ENCODE measurements around the gene KRT3. TPM values are rescaled to one million over a fixed set of nuclear protein-coding genes. Genes with fewer than 3 reads are reported as not detected.

KRT3 gene
- total RNA-seq, 1 donor: not detected

DNA sequence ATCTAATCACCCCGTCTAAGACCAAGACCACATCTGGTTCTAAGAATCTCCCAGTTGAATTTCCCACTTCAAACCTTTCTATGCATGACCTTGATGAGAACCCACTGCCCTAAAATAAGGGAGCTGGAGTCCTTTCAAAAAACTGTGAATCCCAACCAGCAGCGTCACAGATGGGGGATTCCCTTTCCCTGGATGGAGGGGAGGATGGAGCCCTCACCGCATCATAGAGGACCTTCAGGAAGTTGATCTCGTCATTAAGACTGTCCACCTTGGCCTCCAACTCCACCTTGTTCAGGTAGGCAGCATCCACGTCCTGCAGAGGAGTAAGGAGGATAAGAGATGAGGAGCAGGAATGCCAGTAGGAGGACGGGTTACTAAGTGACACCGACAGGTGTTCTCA lies 13.2 kb upstream of the KRT3 start:
- H3K79me2 ChIP-seq (ENCODE audit: insufficient read depth, low read length): no peaks in the 10 kb centered on the region
- no peak overlapping the region for H3K4me3 ChIP-seq (ENCODE audit: insufficient read depth, low read length)
- H3K27ac ChIP-seq (ENCODE audit: low read depth, low read length): no peak overlapping the region
- no peak overlapping the region for H3K4me2 ChIP-seq (ENCODE audit: insufficient read depth, low read length)
- no peak for DNase-seq (ENCODE audit: insufficient read length, low spot score, missing footprints)
- H3K9me3 ChIP-seq (ENCODE audit: low read depth, low read length): no peaks in the 10 kb centered on the region
- no peak overlapping the region for H2AFZ ChIP-seq (ENCODE audit: low read length)
- H3K36me3 ChIP-seq (ENCODE audit: insufficient read depth, low read length): no peaks in the 10 kb centered on the region
- peaks cover 16% of the 10 kb centered on the region for H3K27me3 ChIP-seq (ENCODE audit: insufficient read depth, low read length)
- H4K20me1 ChIP-seq (ENCODE audit: insufficient read depth, low read length): no peaks in the 10 kb centered on the region
- TF ChIP-seq, protein P1, sequence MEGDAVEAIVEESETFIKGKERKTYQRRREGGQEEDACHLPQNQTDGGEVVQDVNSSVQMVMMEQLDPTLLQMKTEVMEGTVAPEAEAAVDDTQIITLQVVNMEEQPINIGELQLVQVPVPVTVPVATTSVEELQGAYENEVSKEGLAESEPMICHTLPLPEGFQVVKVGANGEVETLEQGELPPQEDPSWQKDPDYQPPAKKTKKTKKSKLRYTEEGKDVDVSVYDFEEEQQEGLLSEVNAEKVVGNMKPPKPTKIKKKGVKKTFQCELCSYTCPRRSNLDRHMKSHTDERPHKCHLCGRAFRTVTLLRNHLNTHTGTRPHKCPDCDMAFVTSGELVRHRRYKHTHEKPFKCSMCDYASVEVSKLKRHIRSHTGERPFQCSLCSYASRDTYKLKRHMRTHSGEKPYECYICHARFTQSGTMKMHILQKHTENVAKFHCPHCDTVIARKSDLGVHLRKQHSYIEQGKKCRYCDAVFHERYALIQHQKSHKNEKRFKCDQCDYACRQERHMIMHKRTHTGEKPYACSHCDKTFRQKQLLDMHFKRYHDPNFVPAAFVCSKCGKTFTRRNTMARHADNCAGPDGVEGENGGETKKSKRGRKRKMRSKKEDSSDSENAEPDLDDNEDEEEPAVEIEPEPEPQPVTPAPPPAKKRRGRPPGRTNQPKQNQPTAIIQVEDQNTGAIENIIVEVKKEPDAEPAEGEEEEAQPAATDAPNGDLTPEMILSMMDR (IDR thresholded peaks at IDR 0.05; ENCODE audit: extremely low read depth, low read depth, low read length): no peak
- no peaks in the 10 kb centered on the region for H3K4me1 ChIP-seq (ENCODE audit: insufficient read depth, low read length)

DNA sequence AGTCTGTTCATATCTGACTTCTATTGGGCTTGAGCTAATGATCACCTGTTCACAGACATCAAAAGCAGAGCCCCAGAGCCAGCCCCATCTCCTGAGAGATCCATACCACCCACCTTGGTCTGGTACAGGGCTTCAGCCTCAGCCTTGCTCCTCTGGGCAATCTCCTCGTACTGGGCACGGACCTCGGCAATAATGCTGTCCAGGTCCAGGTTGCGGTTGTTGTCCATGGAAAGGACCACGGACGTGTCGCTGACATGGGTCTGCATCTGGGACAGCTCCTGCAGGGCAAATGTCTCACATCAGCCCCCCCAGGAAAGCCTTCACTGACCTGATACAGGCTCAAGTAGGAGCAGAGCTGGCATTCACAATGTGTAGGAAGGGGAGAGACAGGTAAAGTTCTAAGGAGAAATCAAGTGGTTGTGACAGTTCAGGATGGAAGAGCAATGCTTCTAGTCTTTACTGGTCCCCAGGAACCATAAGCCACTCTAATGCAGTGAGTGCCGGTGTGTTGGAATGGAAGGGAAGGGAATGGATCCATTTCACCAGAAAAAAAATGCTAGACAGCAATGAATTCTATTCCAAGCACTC lies 12.8 kb upstream of the KRT3 start:
- Histone ChIP-seq H3K4me3 (ENCODE audit: insufficient read depth, low read length) (no peak overlapping the region), H3K79me2 (ENCODE audit: insufficient read depth, low read length) (no peaks in the 10 kb centered on the region), H3K36me3 (ENCODE audit: insufficient read depth, low read length) (no peaks in the 10 kb centered on the region), H3K9me3 (ENCODE audit: low read depth, low read length) (no peaks in the 10 kb centered on the region), H3K27me3 (ENCODE audit: insufficient read depth, low read length) (peaks cover 16% of the 10 kb centered on the region), H2AFZ (ENCODE audit: low read length) (no peak overlapping the region), H4K20me1 (ENCODE audit: insufficient read depth, low read length) (no peaks in the 10 kb centered on the region), H3K27ac (ENCODE audit: low read depth, low read length) (no peak overlapping the region), H3K4me1 (ENCODE audit: insufficient read depth, low read length) (no peaks in the 10 kb centered on the region), H3K4me2 (ENCODE audit: insufficient read depth, low read length) (no peak overlapping the region)
- DNase-seq (ENCODE audit: insufficient read length, low spot score, missing footprints): no peak
- TF ChIP-seq, protein P1 (IDR thresholded peaks at IDR 0.05; ENCODE audit: extremely low read depth, low read depth, low read length): no peak

DNA sequence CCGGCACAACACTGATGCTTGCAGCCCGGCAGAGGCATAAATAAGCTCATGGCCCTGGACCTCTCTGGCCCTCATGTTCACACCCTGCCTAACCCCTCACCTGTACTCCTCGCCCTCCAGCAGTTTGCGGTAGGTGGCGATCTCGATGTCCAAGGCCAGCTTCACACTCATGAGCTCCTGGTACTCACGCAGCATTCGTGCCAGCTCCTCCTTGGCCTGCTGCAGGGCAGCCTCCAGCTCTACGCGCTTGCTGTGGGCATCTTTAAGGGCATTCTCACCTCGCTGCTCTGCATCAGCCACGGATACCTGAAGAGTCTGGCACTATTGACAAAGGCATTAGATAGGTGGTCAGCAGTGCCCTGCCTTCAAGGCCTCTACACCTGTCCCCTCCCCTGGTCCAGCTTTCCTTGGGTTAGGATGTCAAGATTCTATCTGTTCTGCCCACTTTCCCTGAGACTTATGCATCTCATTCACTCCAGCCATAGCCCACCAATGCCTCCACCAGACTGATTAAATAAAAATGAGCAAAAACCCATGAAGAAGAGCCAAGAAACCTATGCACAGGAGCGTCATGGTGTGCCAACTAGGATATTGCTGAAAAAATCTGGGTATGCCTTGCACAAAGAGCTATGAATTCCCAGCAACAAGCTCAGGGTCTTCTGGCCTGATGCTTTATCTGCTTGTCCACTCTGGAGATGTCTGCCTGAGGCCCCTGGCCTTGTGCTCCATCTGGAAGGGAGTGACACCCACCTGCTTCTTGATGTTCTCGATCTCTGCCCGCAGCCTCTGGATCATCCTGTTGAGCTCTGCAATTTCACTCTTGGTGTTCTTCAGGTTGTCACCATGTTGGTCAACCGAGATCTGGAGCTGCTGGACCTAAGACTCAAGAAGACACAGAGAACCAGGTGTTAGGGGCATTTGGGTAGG lies 11.9 kb upstream of the KRT3 start:
- Histone ChIP-seq H3K4me2 (ENCODE audit: insufficient read depth, low read length) (no peak overlapping the region), H3K36me3 (ENCODE audit: insufficient read depth, low read length) (no peaks in the 10 kb centered on the region), H3K4me1 (ENCODE audit: insufficient read depth, low read length) (no peaks in the 10 kb centered on the region), H2AFZ (ENCODE audit: low read length) (no peak overlapping the region), H3K79me2 (ENCODE audit: insufficient read depth, low read length) (no peaks in the 10 kb centered on the region), H3K27me3 (ENCODE audit: insufficient read depth, low read length) (peaks cover 12% of the 10 kb centered on the region), H3K4me3 (ENCODE audit: insufficient read depth, low read length) (no peak overlapping the region), H4K20me1 (ENCODE audit: insufficient read depth, low read length) (no peaks in the 10 kb centered on the region), H3K9me3 (ENCODE audit: low read depth, low read length) (no peaks in the 10 kb centered on the region), H3K27ac (ENCODE audit: low read depth, low read length) (no peak overlapping the region)
- TF ChIP-seq, protein P1 (IDR thresholded peaks at IDR 0.05; ENCODE audit: extremely low read depth, low read depth, low read length): no peak
- DNase-seq (ENCODE audit: insufficient read length, low spot score, missing footprints): no peak

Data from osteoblast (primary cell).